Large intestine (tissue), 3 donors: ENCODE data around the gene MMP24. TPM values are rescaled to one million over a fixed set of nuclear protein-coding genes. Genes with fewer than 3 reads are reported as not detected.

Experiments used
- DNase-seq, 2 donors: peaks; one replicate each; pipeline versions ENCODE4 v3.0.0 to v3.0.0-alpha.2; 2013
- H3K27ac ChIP-seq: one replicate; pipeline ENCODE4 v1.5.1; 2013; ENCODE audit warnings: low read length
- H3K27me3 ChIP-seq: 2 replicates; pipeline ENCODE4 v1.6.1; 2013; ENCODE audit warnings: low read length; ENCODE audit not compliant: control insufficient read depth, insufficient read depth
- H3K36me3 ChIP-seq: 2 replicates; pipeline ENCODE4 v1.6.1; 2013; ENCODE audit warnings: low read length; ENCODE audit not compliant: control insufficient read depth, insufficient read depth
- H3K4me1 ChIP-seq: one replicate; pipeline ENCODE4 v1.6.1; 2013; ENCODE audit warnings: low read length; ENCODE audit not compliant: control insufficient read depth, insufficient read depth
- H3K4me3 ChIP-seq: one replicate; pipeline ENCODE4 v1.5.1; 2013; ENCODE audit warnings: low read length
- H3K9me3 ChIP-seq: one replicate; pipeline ENCODE4 v1.6.1; 2013; ENCODE audit warnings: mild to moderate bottlenecking, low read depth, low read length, moderate library complexity; ENCODE audit not compliant: control insufficient read depth
- WGBS: methylation state at CpG from one replicate; pipeline ENCODE4 v1.1.5; 2013; ENCODE audit warnings: low lambda C conversion rate; ENCODE audit not compliant: insufficient coverage; 5-methylcytosine and 5-hydroxymethylcytosine counted together
- polyA plus RNA-seq: library from polyadenylated mRNA; unstranded; fragments of 120-200 nt; gene quantifications from one replicate; pipeline ENCODE4 v1.2.1, GENCODE V29; 2013

Gene MMP24
- polyA plus RNA-seq, 1 donor, result 3.9 TPM

GRCh38 chr20:35303382-35303734 is 76.9 kb downstream of the MMP24 start:
- H3K4me1 ChIP-seq, result peaks cover 37% of the 10 kb centered on the region

GRCh38 chr20:35303735-35304491 is 77.4 kb downstream of the MMP24 start:
- Histone ChIP-seq H3K36me3 (peaks cover under 1% of the 10 kb centered on the region), H3K9me3 (no peaks in the 10 kb centered on the region), H3K4me3 (no peak overlapping the region), H3K27me3 (no peaks in the 10 kb centered on the region), H3K4me1 (peaks cover 37% of the 10 kb centered on the region), H3K27ac (peak overlapping the region; percentile 91)
- no CpG with 5 or more reads among the region's 18 CpGs for WGBS
- DNase-seq, result peak; percentile 86 to 88

More at GRCh38 chr20:35303382-35303734, 76.9 kb downstream of the MMP24 start:
- DNase-seq, result no peak
- Histone ChIP-seq H3K27me3 (no peaks in the 10 kb centered on the region), H3K4me3 (no peak overlapping the region), H3K27ac (no peak overlapping the region), H3K36me3 (no peaks in the 10 kb centered on the region), H3K9me3 (no peaks in the 10 kb centered on the region)
- no CpG with 5 or more reads among the region's 11 CpGs for WGBS

GRCh38 chr20:35304956-35305355 is 78.5 kb downstream of the MMP24 start:
- no peak overlapping the region for H3K4me3 ChIP-seq
- no peaks in the 10 kb centered on the region for H3K27me3 ChIP-seq
- DNase-seq, result no peak
- no CpG with 5 or more reads among the region's 6 CpGs for WGBS
- peaks cover 5% of the 10 kb centered on the region for H3K36me3 ChIP-seq
- H3K27ac ChIP-seq, result peak overlapping the region; percentile 91
- no peaks in the 10 kb centered on the region for H3K9me3 ChIP-seq
- H3K4me1 ChIP-seq, result peaks cover 37% of the 10 kb centered on the region

- Histone ChIP-seq H3K27me3 (no peaks in the 10 kb centered on the region), H3K4me1 (peaks cover 37% of the 10 kb centered on the region), H3K36me3 (peaks cover 5% of the 10 kb centered on the region), H3K4me3 (no peak overlapping the region), H3K9me3 (no peaks in the 10 kb centered on the region), H3K27ac (peak overlapping the region; percentile 91)
- WGBS, result no CpG with 5 or more reads among the region's 12 CpGs
- peak; percentile 93 to 95 for DNase-seq
These were observed 79.4 kb downstream of the MMP24 start for GRCh38 chr20:35305682-35306556.

- Histone ChIP-seq H3K4me1 (peaks cover 37% of the 10 kb centered on the region), H3K4me3 (no peak overlapping the region), H3K27me3 (no peaks in the 10 kb centered on the region), H3K36me3 (peaks cover 7% of the 10 kb centered on the region), H3K9me3 (no peaks in the 10 kb centered on the region), H3K27ac (peak overlapping the region; percentile 91)
- DNase-seq, result peak; percentile 71 to 77
- WGBS, result no CpG with 5 or more reads among the region's 4 CpGs
These were observed 80.5 kb downstream of the MMP24 start for GRCh38 chr20:35306931-35307517.

- H3K27me3 ChIP-seq, result no peaks in the 10 kb centered on the region
- H3K36me3 ChIP-seq, result peaks cover 9% of the 10 kb centered on the region
- DNase-seq, result no peak
- WGBS, result 100% methylated on average over 1 of the region's 13 CpGs
- H3K4me3 ChIP-seq, result no peak overlapping the region
- H3K9me3 ChIP-seq, result no peaks in the 10 kb centered on the region
- peak overlapping the region; percentile 91 for H3K27ac ChIP-seq
- H3K4me1 ChIP-seq, result peaks cover 37% of the 10 kb centered on the region
These were observed 81.5 kb downstream of the MMP24 start for GRCh38 chr20:35307666-35308653.

GRCh38 chr20:35311409-35311808 is 84.9 kb downstream of the MMP24 start:
- DNase-seq, result no peak
- Histone ChIP-seq H3K36me3 (peaks cover 9% of the 10 kb centered on the region), H3K4me3 (no peak overlapping the region), H3K27me3 (no peaks in the 10 kb centered on the region), H3K9me3 (no peaks in the 10 kb centered on the region), H3K27ac (no peak overlapping the region), H3K4me1 (peaks cover 19% of the 10 kb centered on the region)
- no CpG with 5 or more reads among the region's 2 CpGs for WGBS

GRCh38 chr20:35311822-35312221 is 85.3 kb downstream of the MMP24 start:
- no peak overlapping the region for H3K4me3 ChIP-seq
- H3K27me3 ChIP-seq, result no peaks in the 10 kb centered on the region
- no peak overlapping the region for H3K27ac ChIP-seq
- H3K4me1 ChIP-seq, result peaks cover 15% of the 10 kb centered on the region
- peaks cover 9% of the 10 kb centered on the region for H3K36me3 ChIP-seq
- WGBS, result 90% methylated on average over 2 of the region's 5 CpGs
- no peaks in the 10 kb centered on the region for H3K9me3 ChIP-seq
- DNase-seq, result no peak

GRCh38 chr20:35312318-35312717 is 85.8 kb downstream of the MMP24 start:
- H3K27ac ChIP-seq, result no peak overlapping the region
- WGBS, result no CpG with 5 or more reads among the region's 1 CpG
- H3K9me3 ChIP-seq, result no peaks in the 10 kb centered on the region
- H3K4me1 ChIP-seq, result peaks cover 14% of the 10 kb centered on the region
- no peak for DNase-seq
- H3K4me3 ChIP-seq, result no peak overlapping the region
- no peaks in the 10 kb centered on the region for H3K27me3 ChIP-seq
- H3K36me3 ChIP-seq, result peaks cover 9% of the 10 kb centered on the region
